ENCODE measurements around the gene BEX1.
"Not testable (repeated sequence)": the region's sequence is repeated elsewhere in the genome, so short reads cannot be mapped to it uniquely, and the experiment has no call there.

GRCh38 chrX:103109497-103109896, 45.5 kb upstream of the BEX1 start:
- not testable (repeated sequence) for TF ChIP-seq CTCF, POLR2A (IDR thresholded peaks at IDR 0.05)

All from body of pancreas (tissue), 4 donors.